ENCODE data around the gene CCT7. TPM values are rescaled to one million over a fixed set of nuclear protein-coding genes. Genes with fewer than 3 reads are reported as not detected.

Gene CCT7
- total RNA-seq, 3 donors from 2014 or later = 180 to 223 (median 187) TPM

DNA sequence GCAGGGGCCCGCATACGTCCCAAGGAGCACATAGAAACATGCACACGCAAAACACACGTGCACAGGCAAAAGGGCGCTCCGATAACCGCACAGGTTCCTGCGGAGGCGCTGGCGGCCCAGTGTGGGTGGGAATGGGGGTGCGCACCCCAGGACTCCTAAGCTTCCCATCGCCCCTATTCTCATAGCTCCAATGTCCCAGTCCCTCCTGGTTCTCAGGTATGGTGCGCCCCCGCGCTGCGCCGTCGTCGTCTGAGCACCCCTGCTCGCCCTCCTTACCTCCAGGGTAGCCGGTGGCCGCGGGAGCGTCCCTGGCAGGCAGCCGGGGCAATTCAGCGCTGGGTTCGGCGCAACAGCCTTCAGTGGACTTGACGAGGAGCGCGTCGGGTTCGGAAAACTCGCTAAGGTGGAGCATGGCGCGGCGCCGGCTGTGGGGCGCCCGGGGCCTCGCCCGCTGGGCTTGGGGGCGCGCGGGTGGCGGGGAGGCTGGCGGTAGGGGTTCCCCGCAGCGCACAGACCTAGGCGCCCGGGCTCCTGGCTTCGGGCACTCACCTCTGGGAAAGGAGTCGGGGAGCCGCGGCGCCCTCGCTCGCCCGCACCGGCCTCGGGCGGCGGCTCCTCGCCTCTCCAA, 58.9 kb downstream of the CCT7 start:
- Histone ChIP-seq H3K27ac (no peak overlapping the region), H3K9me3 (no peaks in the 10 kb centered on the region), H3K36me3 (no peaks in the 10 kb centered on the region), H3K4me3 (peak overlapping the region; percentile 29 to 72 (median 48)), H3K4me1 (peaks cover 0 to 11% of the 10 kb centered on the region in 2 donors), H3K27me3 (peaks cover 12 to 76% of the 10 kb centered on the region in 2 donors)
- DNase-seq (ENCODE audit: low spot score in 2 of 2) = no peak
- intact Hi-C loops (cut with DNase I; ENCODE audit: low total_unique reads) = no loop called here
- TF ChIP-seq, protein P1, sequence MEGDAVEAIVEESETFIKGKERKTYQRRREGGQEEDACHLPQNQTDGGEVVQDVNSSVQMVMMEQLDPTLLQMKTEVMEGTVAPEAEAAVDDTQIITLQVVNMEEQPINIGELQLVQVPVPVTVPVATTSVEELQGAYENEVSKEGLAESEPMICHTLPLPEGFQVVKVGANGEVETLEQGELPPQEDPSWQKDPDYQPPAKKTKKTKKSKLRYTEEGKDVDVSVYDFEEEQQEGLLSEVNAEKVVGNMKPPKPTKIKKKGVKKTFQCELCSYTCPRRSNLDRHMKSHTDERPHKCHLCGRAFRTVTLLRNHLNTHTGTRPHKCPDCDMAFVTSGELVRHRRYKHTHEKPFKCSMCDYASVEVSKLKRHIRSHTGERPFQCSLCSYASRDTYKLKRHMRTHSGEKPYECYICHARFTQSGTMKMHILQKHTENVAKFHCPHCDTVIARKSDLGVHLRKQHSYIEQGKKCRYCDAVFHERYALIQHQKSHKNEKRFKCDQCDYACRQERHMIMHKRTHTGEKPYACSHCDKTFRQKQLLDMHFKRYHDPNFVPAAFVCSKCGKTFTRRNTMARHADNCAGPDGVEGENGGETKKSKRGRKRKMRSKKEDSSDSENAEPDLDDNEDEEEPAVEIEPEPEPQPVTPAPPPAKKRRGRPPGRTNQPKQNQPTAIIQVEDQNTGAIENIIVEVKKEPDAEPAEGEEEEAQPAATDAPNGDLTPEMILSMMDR (IDR thresholded peaks at IDR 0.05) = no peak
- TF ChIP-seq POLR2AphosphoS5 (IDR thresholded peaks at IDR 0.05) (no peak), POLR2A (IDR thresholded peaks at IDR 0.05) (no peak)

DNA sequence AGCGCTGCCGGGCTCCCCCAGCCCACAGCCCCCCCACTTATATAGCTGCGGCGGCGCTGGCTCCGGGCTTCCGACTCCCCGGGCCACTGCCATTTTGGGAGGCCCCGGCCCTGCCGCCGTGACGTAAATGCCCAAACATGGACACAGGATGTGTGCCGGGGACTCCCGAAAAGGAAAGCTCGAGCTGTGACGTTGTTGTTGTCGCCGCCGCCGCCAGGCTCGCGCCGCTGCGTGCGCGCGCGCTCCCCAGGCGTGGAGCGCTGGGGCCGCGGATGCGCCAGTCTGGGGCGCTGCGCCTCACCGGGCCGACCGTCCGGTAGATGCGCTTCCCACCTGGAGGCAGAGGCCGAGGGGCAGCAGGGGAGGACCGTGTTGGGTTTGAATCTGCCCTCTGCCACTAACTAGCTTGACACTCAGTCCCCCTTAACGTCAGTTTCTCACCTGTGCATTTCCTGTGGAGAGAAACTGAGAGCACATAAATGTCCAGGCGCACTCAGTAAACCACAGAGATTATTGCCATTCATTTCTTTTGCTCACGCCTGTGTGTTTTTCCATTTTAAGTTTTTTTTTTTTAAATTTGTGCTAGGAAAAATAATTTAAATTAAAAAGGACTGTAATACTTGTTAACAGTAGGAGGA, 59.5 kb downstream of the CCT7 start, which contains the start of gene EGR4:
Gene EGR4 (minus strand): TSS at position 15 of the 638 bp plus-strand sequence. CDS start 231 bp downstream, outside the sequence.
- Histone ChIP-seq H3K36me3 (no peaks in the 10 kb centered on the region), H3K27ac (no peak within 1 kb of the TSS), H3K9me3 (no peaks in the 10 kb centered on the region), H3K27me3 (peaks cover 12 to 76% of the 10 kb centered on the region in 2 donors), H3K4me3 (peak within 1 kb of the TSS; percentile 29 to 72 (median 48)), H3K4me1 (peaks cover 0 to 11% of the 10 kb centered on the region in 2 donors)
- TF ChIP-seq POLR2AphosphoS5 (IDR thresholded peaks at IDR 0.05) (no peak), POLR2A (IDR thresholded peaks at IDR 0.05) (no peak)
- TF ChIP-seq, protein P1 (IDR thresholded peaks at IDR 0.05) = no peak
- intact Hi-C loops (cut with DNase I; ENCODE audit: low total_unique reads) = no loop called here
- DNase-seq (ENCODE audit: low spot score in 2 of 2) = peak in 1 of 2 donors; percentile 41

DNA sequence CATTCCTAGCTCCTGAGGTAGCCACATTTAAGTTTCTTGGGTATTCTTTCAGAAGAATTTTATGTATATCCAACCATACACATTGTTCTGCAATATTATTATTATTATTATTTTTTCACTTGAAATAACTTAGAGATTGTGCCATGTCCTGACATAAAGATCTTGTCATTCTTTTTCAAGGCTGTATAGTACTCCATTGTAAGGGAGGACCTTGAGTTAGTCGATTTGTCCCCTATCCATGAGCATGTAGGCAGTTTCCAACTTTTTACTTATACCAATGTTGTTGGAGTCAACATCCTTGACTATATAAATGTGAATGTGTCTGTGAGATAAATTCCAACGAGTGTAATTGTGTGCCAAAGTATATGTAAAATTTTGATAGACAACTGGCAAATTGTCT, 60.1 kb downstream of the CCT7 start:
- intact Hi-C loops (cut with DNase I; ENCODE audit: low total_unique reads) = no loop called here
- H3K9me3 ChIP-seq = no peaks in the 10 kb centered on the region
- TF ChIP-seq, protein P1 (IDR thresholded peaks at IDR 0.05) = no peak
- TF ChIP-seq POLR2A (IDR thresholded peaks at IDR 0.05) (no peak), POLR2AphosphoS5 (IDR thresholded peaks at IDR 0.05) (no peak)
- peaks cover 12 to 79% of the 10 kb centered on the region in 2 donors for H3K27me3 ChIP-seq
- H3K27ac ChIP-seq = no peak overlapping the region
- H3K4me1 ChIP-seq = peaks cover 0 to 11% of the 10 kb centered on the region in 2 donors
- H3K4me3 ChIP-seq = no peak overlapping the region
- DNase-seq (ENCODE audit: low spot score in 2 of 2) = no peak
- H3K36me3 ChIP-seq = no peaks in the 10 kb centered on the region

DNA sequence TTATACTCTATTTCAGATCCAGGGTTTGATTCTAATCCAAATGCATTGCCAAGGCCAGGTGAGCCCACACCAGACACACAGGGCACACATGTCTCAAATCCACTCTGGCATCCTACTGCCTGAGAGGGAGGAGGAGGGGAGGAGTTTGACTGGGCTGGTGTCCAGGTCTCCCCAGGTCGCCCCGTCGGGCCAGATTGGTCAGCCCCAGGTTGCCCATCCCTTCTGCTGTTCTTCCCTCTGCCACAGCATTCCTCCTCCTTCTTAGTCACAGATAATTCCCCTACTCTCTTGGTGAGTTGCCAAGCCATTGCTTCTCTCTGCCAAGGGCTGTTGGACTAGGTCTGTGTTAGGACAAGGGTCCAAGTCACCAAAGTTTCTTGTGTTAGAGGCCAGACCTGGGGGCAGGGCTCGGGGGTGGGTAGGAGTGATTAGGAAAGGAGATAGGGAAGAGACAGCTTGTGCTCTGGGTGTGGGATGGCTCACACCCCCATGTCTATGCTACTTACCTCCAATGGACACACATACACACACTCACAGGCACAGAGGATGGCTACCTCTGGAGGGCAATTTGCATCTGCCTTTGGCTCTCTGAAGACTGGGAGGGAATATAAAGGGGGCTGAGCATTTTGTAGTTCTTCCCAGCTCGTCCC, 61.8 kb downstream of the CCT7 start:
- no peak overlapping the region for H3K27ac ChIP-seq
- peaks cover 12 to 74% of the 10 kb centered on the region in 2 donors for H3K27me3 ChIP-seq
- TF ChIP-seq POLR2AphosphoS5 (IDR thresholded peaks at IDR 0.05) (no peak), POLR2A (IDR thresholded peaks at IDR 0.05) (no peak)
- TF ChIP-seq, protein P1 (IDR thresholded peaks at IDR 0.05) = no peak
- DNase-seq (ENCODE audit: low spot score in 2 of 2) = no peak
- peaks cover 0 to 11% of the 10 kb centered on the region in 2 donors for H3K4me1 ChIP-seq
- H3K9me3 ChIP-seq = no peaks in the 10 kb centered on the region
- H3K36me3 ChIP-seq = no peaks in the 10 kb centered on the region
- intact Hi-C loops (cut with DNase I; ENCODE audit: low total_unique reads) = no loop called here
- H3K4me3 ChIP-seq = no peak overlapping the region

DNA sequence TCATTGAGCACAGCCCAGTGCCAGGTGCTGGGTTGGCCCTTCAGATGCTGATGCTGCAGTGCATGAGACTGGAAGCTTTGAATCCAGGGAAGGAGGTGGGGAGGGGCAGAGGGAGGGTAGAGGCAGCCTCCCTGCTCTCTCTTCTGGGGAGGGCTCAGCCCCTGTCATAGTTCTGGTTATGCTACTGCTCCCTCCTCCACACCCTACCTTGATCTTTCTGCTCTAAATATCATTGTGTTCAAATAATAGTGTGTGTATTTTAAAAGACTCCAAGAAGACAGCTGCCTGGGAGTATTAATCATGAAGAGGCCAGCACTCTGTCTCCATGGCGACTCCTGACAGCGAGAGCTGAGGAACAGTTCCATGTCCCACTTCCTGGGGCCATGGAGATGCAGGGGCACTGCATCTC, 63.0 kb downstream of the CCT7 start:
- peaks cover 9 to 61% of the 10 kb centered on the region in 2 donors for H3K27me3 ChIP-seq
- TF ChIP-seq POLR2A (IDR thresholded peaks at IDR 0.05) (no peak), POLR2AphosphoS5 (IDR thresholded peaks at IDR 0.05) (no peak)
- TF ChIP-seq, protein P1 (IDR thresholded peaks at IDR 0.05) = no peak
- DNase-seq (ENCODE audit: low spot score in 2 of 2) = no peak
- no peaks in the 10 kb centered on the region for H3K36me3 ChIP-seq
- intact Hi-C loops (cut with DNase I; ENCODE audit: low total_unique reads) = no loop called here
- H3K9me3 ChIP-seq = no peaks in the 10 kb centered on the region
- no peak overlapping the region for H3K27ac ChIP-seq
- H3K4me1 ChIP-seq = peaks cover 0 to 11% of the 10 kb centered on the region in 2 donors
- no peak overlapping the region for H3K4me3 ChIP-seq

Measured in breast epithelium (tissue), 4 donors.